H1 (cell line): ENCODE results near the gene GALNT9. TPM values are rescaled to one million over a fixed set of nuclear protein-coding genes. Genes with fewer than 3 reads are reported as not detected.

ENCODE experiments used
- CTCF ChIA-PET: fragments of 300-600 bp; sonication (Branson Sonifier 250); formaldehyde crosslinking; loops from one replicate; lab custom pipeline; 2021; ENCODE audit not compliant: partially characterized antibody; lab: Charles Lee
- POLR2A ChIA-PET: fragments of 300-600 bp; sonication (Branson Sonifier 250); formaldehyde crosslinking; loops from one replicate; lab custom pipeline; 2021; ENCODE audit warnings: inconsistent platforms; ENCODE audit not compliant: partially characterized antibody; lab: Charles Lee
- DNase-seq, 2 experiments: peaks; one replicate each; pipeline versions ENCODE4 v3.0.0 to v3.0.0-alpha.2; 2010 to 2022; ENCODE audit warnings: low spot score in 2 of 2, low read depth in 1 of 2, mixed read lengths in 1 of 2
- FAIRE-seq: peaks from 2 replicates; lab custom pipeline; 2011; peaks lifted over from hg19 to GRCh38; lab: Jason Lieb, UNC
- H2AFZ ChIP-seq: 2 replicates; pipeline ENCODE4 v1.8.1; 2012; ENCODE audit warnings: low read length, inconsistent platforms
- H2AK5ac ChIP-seq: 2 replicates; pipeline ENCODE4 v1.6.1; 2013; ENCODE audit warnings: low read depth, low read length
- H2BK120ac ChIP-seq: replicated peaks from 2 replicates; pipeline ENCODE3; 2013; ENCODE audit warnings: low read depth, low read length, inconsistent platforms
- H2BK12ac ChIP-seq: 2 replicates; pipeline ENCODE4 v1.6.1; 2013; ENCODE audit warnings: low read depth, low read length
- H2BK15ac ChIP-seq: 2 replicates; pipeline ENCODE4 v1.6.1; 2013; ENCODE audit warnings: low read length
- H2BK20ac ChIP-seq: 2 replicates; pipeline ENCODE4 v1.6.1; 2013; ENCODE audit warnings: low read length
- H2BK5ac ChIP-seq: 2 replicates; pipeline ENCODE4 v1.6.1; 2013; ENCODE audit warnings: low read depth, low read length
- H3K14ac ChIP-seq: 2 replicates; pipeline ENCODE4 v1.6.1; 2013; ENCODE audit warnings: inconsistent platforms; ENCODE audit not compliant: insufficient read length
- H3K18ac ChIP-seq: 2 replicates; pipeline ENCODE4 v1.6.1; 2013; ENCODE audit warnings: low read length; ENCODE audit errors: extremely low read depth
- H3K23ac ChIP-seq: 2 replicates; pipeline ENCODE4 v1.6.1; 2013; ENCODE audit warnings: inconsistent platforms; ENCODE audit not compliant: insufficient read length
- H3K23me2 ChIP-seq: 2 replicates; pipeline ENCODE4 v1.6.1; 2013; ENCODE audit warnings: low read depth, low read length
- H3K27ac ChIP-seq: 2 replicates; pipeline ENCODE4 v1.6.1; 2011; ENCODE audit warnings: low read depth, low read length, inconsistent platforms
- H3K27me3 ChIP-seq, 4 experiments: replicated peaks in 1 of 4; 1 replicate in 1 of 4; 2 replicates in 3 of 4; pipeline versions ENCODE4 v1.6.1 to v1.8.1; 2011 to 2013; ENCODE audit warnings: low read length in 3 of 4, mild to moderate bottlenecking in 3 of 4, inconsistent platforms in 2 of 4, mixed read lengths in 2 of 4, moderate library complexity in 1 of 4; ENCODE audit not compliant: control insufficient read depth in 3 of 4, insufficient read depth in 3 of 4; ENCODE audit errors: extremely low read depth in 1 of 4
- H3K36me3 ChIP-seq, 4 experiments: 2 replicates each; pipeline versions ENCODE4 v1.6.1 to v1.8.1; 2011 to 2013; ENCODE audit warnings: mild to moderate bottlenecking in 4 of 4, low read length in 3 of 4, moderate library complexity in 2 of 4, control low read depth in 1 of 4, inconsistent platforms in 1 of 4; ENCODE audit not compliant: insufficient read depth in 4 of 4, control insufficient read depth in 2 of 4
- H3K4ac ChIP-seq: replicated peaks from 2 replicates; pipeline ENCODE3; 2013; ENCODE audit warnings: low read length, low read depth, mixed read lengths, inconsistent platforms; ENCODE audit not compliant: insufficient read length
- H3K4me1 ChIP-seq, 4 experiments: replicated peaks in 1 of 4; 1 replicate in 1 of 4; 2 replicates in 3 of 4; pipeline versions ENCODE4 v1.6.1 to v1.8.1; 2011 to 2013; ENCODE audit warnings: low read length in 3 of 4, inconsistent platforms in 2 of 4, mixed read lengths in 1 of 4; ENCODE audit not compliant: insufficient read depth in 4 of 4, control insufficient read depth in 3 of 4
- H3K4me2 ChIP-seq, 2 experiments: 2 replicates each; pipeline versions ENCODE4 v1.6.1 to v1.8.1; 2011 to 2013; ENCODE audit warnings: low read depth in 2 of 2, low read length in 2 of 2, control low read depth in 1 of 2, inconsistent platforms in 1 of 2, mild to moderate bottlenecking in 1 of 2; ENCODE audit not compliant: insufficient read depth in 1 of 2
- H3K4me3 ChIP-seq, 4 experiments: fragments of 200-600, 300-600 bp in 1 of 4; sonication (generic), shearing (Covaris generic), sonication (Bioruptor Twin) in 1 of 4; 2 replicates each; pipeline versions ENCODE4 v1.5.1 to v1.8.1; 2011 to 2016; ENCODE audit warnings: low read length in 4 of 4, low read depth in 3 of 4, control low read depth in 2 of 4, inconsistent platforms in 2 of 4, mild to moderate bottlenecking in 2 of 4, mixed read lengths in 1 of 4, moderate library complexity in 1 of 4; ENCODE audit not compliant: insufficient read depth in 2 of 4; ENCODE audit errors: extremely low read depth in 1 of 4
- H3K56ac ChIP-seq: replicated peaks from 2 replicates; pipeline ENCODE3; 2013; ENCODE audit warnings: low read depth, mild to moderate bottlenecking, mixed read lengths, low read length, inconsistent platforms; ENCODE audit not compliant: insufficient read length
- H3K79me1 ChIP-seq: 2 replicates; pipeline ENCODE4 v1.6.1; 2013; ENCODE audit warnings: low read depth, low read length, control low read depth
- H3K79me2 ChIP-seq, 2 experiments: 2 replicates each; pipeline versions ENCODE4 v1.6.1 to v1.8.1; 2012 to 2013; ENCODE audit warnings: low read length in 2 of 2, mild to moderate bottlenecking in 2 of 2, inconsistent platforms in 1 of 2; ENCODE audit not compliant: insufficient read depth in 2 of 2, control insufficient read depth in 1 of 2
- H3K9ac ChIP-seq, 4 experiments: replicated peaks in 1 of 4; 1 replicate in 1 of 4; 2 replicates in 3 of 4; pipeline versions ENCODE4 v1.6.1 to v1.8.1; 2011 to 2013; ENCODE audit warnings: low read depth in 3 of 4, low read length in 3 of 4, control low read depth in 2 of 4, mild to moderate bottlenecking in 2 of 4, moderate library complexity in 2 of 4, inconsistent platforms in 1 of 4; ENCODE audit errors: extremely low read depth in 1 of 4
- H3K9me3 ChIP-seq, 2 experiments: 2 replicates each; pipeline versions ENCODE4 v1.6.1 to v1.8.1; 2012 to 2013; ENCODE audit warnings: mild to moderate bottlenecking in 2 of 2, moderate library complexity in 2 of 2, control low read depth in 1 of 2, inconsistent platforms in 1 of 2, low read depth in 1 of 2, low read length in 1 of 2, mixed read lengths in 1 of 2; ENCODE audit not compliant: insufficient read depth in 2 of 2
- H4K20me1 ChIP-seq, 2 experiments: replicated peaks in 1 of 2; 2 replicates each; pipeline versions ENCODE3 to v1.8.1; 2011 to 2013; ENCODE audit warnings: inconsistent platforms in 2 of 2, low read length in 2 of 2, mild to moderate bottlenecking in 1 of 2; ENCODE audit not compliant: insufficient read depth in 2 of 2, control insufficient read depth in 1 of 2
- H4K5ac ChIP-seq: 2 replicates; pipeline ENCODE4 v1.6.1; 2013; ENCODE audit warnings: low read length, low read depth, mixed read lengths, inconsistent platforms; ENCODE audit not compliant: insufficient read length
- H4K8ac ChIP-seq: 2 replicates; pipeline ENCODE4 v1.8.0; 2013; ENCODE audit warnings: mild to moderate bottlenecking, moderate library complexity, low read length, inconsistent platforms; ENCODE audit not compliant: insufficient read depth; ENCODE audit errors: extremely low read depth
- H4K91ac ChIP-seq: replicated peaks from 2 replicates; pipeline ENCODE3; 2013; ENCODE audit warnings: low read length, mixed read lengths, inconsistent platforms; ENCODE audit not compliant: insufficient read length
- BACH1 ChIP-seq: IDR thresholded peaks from 2 replicates; pipeline ENCODE4 v1.6.1; 2012; ENCODE audit warnings: low read length, improper control_type of control experiment
- CTBP2 ChIP-seq: IDR thresholded peaks from 2 replicates; pipeline ENCODE4 v1.7.0; 2011; ENCODE audit warnings: borderline replicate concordance, mild to moderate bottlenecking, moderate library complexity, mixed read lengths, low read length; ENCODE audit not compliant: insufficient read depth, insufficient read length
- EGR1 ChIP-seq: IDR thresholded peaks from 2 replicates; pipeline ENCODE4 v1.6.1; 2011; ENCODE audit warnings: low read depth, low read length, borderline replicate concordance
- EP300 ChIP-seq, 2 experiments: IDR thresholded peaks; 1 replicate in 1 of 2; 2 replicates in 1 of 2; pipeline ENCODE4 v1.6.1; 2011 to 2012; ENCODE audit warnings: low read depth in 2 of 2, low read length in 2 of 2, mild to moderate bottlenecking in 2 of 2, borderline replicate concordance in 1 of 2, inconsistent platforms in 1 of 2, moderate library complexity in 1 of 2
- HDAC6 ChIP-seq: IDR thresholded peaks from one replicate; pipeline ENCODE4 v1.7.1; 2012; ENCODE audit warnings: low read depth, mild to moderate bottlenecking, inconsistent platforms, low read length, moderate library complexity
- JUND ChIP-seq: IDR thresholded peaks from 2 replicates; pipeline ENCODE4 v1.6.1; 2011; ENCODE audit warnings: mild to moderate bottlenecking, improper control_type of control experiment, low read length
- MAFK ChIP-seq: IDR thresholded peaks from 2 replicates; pipeline ENCODE4 v1.6.1; 2012; ENCODE audit warnings: low read depth, mild to moderate bottlenecking, improper control_type of control experiment, low read length
- PHF8 ChIP-seq: fragments of 200-600 bp; sonication (generic); conservative IDR thresholded peaks from 2 replicates; pipeline ENCODE4 v1.7.1; 2012; ENCODE audit warnings: low read depth, mild to moderate bottlenecking, inconsistent platforms, low read length, moderate library complexity
- POLR2AphosphoS5 ChIP-seq: IDR thresholded peaks from 2 replicates; pipeline ENCODE4 v1.6.1; 2011; ENCODE audit warnings: low read depth, low read length
- RNF2 ChIP-seq: fragments of 200-900, 300-1000 bp; sonication (generic); IDR thresholded peaks from 2 replicates; pipeline ENCODE4 v1.7.1; 2016; ENCODE audit warnings: borderline replicate concordance, low read depth, mild to moderate bottlenecking, antibody characterized with exemption, low read length; ENCODE audit not compliant: poor library complexity, severe bottlenecking; ENCODE audit errors: missing control alignments
- ZNF274 ChIP-seq: IDR thresholded peaks from 2 replicates; pipeline ENCODE4 v1.7.0; 2012; ENCODE audit warnings: low read length, borderline replicate concordance; ENCODE audit errors: extremely low read depth
- WGBS, 2 experiments: shearing (Covaris generic) in 1 of 2; methylation state at CpG; one replicate each; pipeline versions ENCODE4 v1.1.6 to v1.1.7; 2013 to 2015; ENCODE audit warnings: low lambda C conversion rate in 2 of 2, mixed read lengths in 2 of 2, inconsistent platforms in 1 of 2, low coverage in 1 of 2, missing lambda C conversion rate in 1 of 2; ENCODE audit not compliant: insufficient replicate concordance in 2 of 2, insufficient coverage in 1 of 2, insufficient read length in 1 of 2; ENCODE audit errors: extremely low coverage in 1 of 2, missing lambda C conversion rate in 1 of 2; 5-methylcytosine and 5-hydroxymethylcytosine counted together
- polyA plus RNA-seq, 7 experiments: library from polyadenylated mRNA; depleted of rRNA in 3 of 7; stranded (reverse) in 5 of 7; unstranded in 2 of 7; fragments of >200 nt in 5 of 7; fragments of 200-250 nt in 2 of 7; gene quantifications; 1 replicate in 5 of 7; 2 replicates in 1 of 7; 4 replicates in 1 of 7; pipeline versions ENCODE4 v1.2.1 to v1.2.3, GENCODE V29; 2011 to 2013; ENCODE audit warnings: missing spikeins in 2 of 7, mixed read lengths in 2 of 7
- total RNA-seq: library from RNA; stranded (reverse); fragmentation: NEBNext Ultra II Directional; extraction: Animal tissue kit (Norgen Biotek cat#: 25700); gene quantifications from 2 replicates; pipeline ENCODE4 v1.2.1, GENCODE V29; 2021

The GALNT9 gene
- total and polyA plus RNA-seq, 2 of the 8 experiments (the other 6 are each of a cell fraction or from before 2014, with no cell fraction given), result 2.0 to 3.6 TPM

DNA sequence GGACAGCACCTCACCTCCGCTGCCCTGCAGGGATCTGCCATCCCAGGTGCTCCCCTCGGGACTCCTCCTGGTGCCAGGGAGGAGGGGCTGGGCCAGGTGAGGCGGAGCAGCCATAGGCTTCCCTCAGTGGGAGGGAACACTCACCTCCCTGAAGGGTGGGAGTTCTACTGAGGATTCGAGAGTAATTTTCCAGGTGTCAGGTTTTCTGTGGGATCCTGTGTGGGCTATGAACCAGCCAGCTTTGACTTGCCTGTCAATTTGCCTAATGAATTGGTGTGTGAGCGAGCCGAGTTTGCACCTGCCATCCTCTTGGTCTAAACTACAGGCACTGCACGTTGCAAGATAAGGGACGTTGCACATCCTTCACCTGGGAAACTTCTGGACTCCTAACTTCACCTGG lies 134.8 kb downstream of the GALNT9 start:
- no peak overlapping the region for H3K18ac ChIP-seq
- H3K9me3 ChIP-seq, result peaks cover 11 to 15% of the 10 kb centered on the region in 2 experiments
- H3K4me1 ChIP-seq, result peaks cover 0 to 10% (median 3%) of the 10 kb centered on the region in 4 experiments; a peak in 5 of 7 replicates
- no peak overlapping the region for H4K5ac ChIP-seq
- POLR2A ChIA-PET, result no interaction called here
- H3K4ac ChIP-seq, result no peak overlapping the region
- H4K20me1 ChIP-seq, result no peaks in the 10 kb centered on the region
- no peak overlapping the region for H3K23ac ChIP-seq
- H3K4me3 ChIP-seq, result no peak overlapping the region
- TF ChIP-seq PHF8 (no peak), EP300 (IDR thresholded peaks at IDR 0.05; ENCODE audit: borderline replicate concordance in 1 of 2, low read depth in 2 of 2, low read length in 2 of 2) (no peak), RNF2 (no peak), JUND (no peak), ZNF274 (no peak), POLR2AphosphoS5 (no peak), MAFK (no peak), CTBP2 (no peak), BACH1 (no peak), EGR1 (no peak), HDAC6 (no peak)
- H2AK5ac ChIP-seq, result no peak overlapping the region
- H2BK15ac ChIP-seq, result no peak overlapping the region
- H3K36me3 ChIP-seq, result no peaks in the 10 kb centered on the region
- no peak overlapping the region for H3K4me2 ChIP-seq
- peaks cover 2 to 44% (median 20%) of the 10 kb centered on the region in 4 experiments for H3K27me3 ChIP-seq
- H3K79me1 ChIP-seq, result no peaks in the 10 kb centered on the region
- CTCF ChIA-PET, result interaction anchor here (0.7 to 2.5 kb wide), 23 partner anchors 10 to 444 kb away, joined by 3 to 23 read pairs (median 4); no protein-coding TSS in a partner anchor
- no peak overlapping the region for H3K27ac ChIP-seq
- H4K91ac ChIP-seq, result no peak overlapping the region
- no peak overlapping the region for H3K9ac ChIP-seq
- peaks cover 3% of the 10 kb centered on the region; the same call in 1 of the 2 replicates for H3K23me2 ChIP-seq
- no peak overlapping the region for H4K8ac ChIP-seq
- H2AFZ ChIP-seq, result no peak overlapping the region
- no peak overlapping the region for H3K56ac ChIP-seq
- DNase-seq (no peak), FAIRE-seq (no peak)
- no peak overlapping the region for H2BK5ac ChIP-seq
- H2BK120ac ChIP-seq, result no peak overlapping the region
- 86% methylated on average over 8 of the region's 8 CpGs; no CpG with 5 or more reads in 1 of the 2 experiments for WGBS, 2 experiments
- no peak overlapping the region for H2BK12ac ChIP-seq
- no peaks in the 10 kb centered on the region for H3K79me2 ChIP-seq
- H3K14ac ChIP-seq, result no peak overlapping the region
- no peak overlapping the region for H2BK20ac ChIP-seq
